Hair follicular keratinocyte (primary cell): ENCODE measurements around the gene PPIP5K2. TPM values are rescaled to one million over a fixed set of nuclear protein-coding genes. Genes with fewer than 3 reads are reported as not detected.

Experiments used
- total RNA-seq: library from RNA; depleted of rRNA; stranded (reverse); fragments of >200 nt; gene quantifications from 2 replicates; pipeline ENCODE4 v1.2.3, GENCODE V29; 2015

PPIP5K2 gene
- total RNA-seq, result 19.0 and 23.8 TPM in 2 replicates

GRCh38 chr5:103119765-103120606 is at the start of gene PPIP5K2, which contains the start of gene GIN1:
Gene PPIP5K2, plus strand, starts transcription at chr5:103120301. Its CDS starts 9,289 bp downstream, at chr5:103129590.
Gene GIN1, minus strand, starts transcription at chr5:103120138. Its CDS starts 11,431 bp downstream, at chr5:103108707.

GRCh38 chr5:103258368-103258956 is 138.4 kb downstream of the PPIP5K2 start, which contains the start of gene MACIR:
Gene MACIR, plus strand, starts transcription at chr5:103258763. Its CDS starts 17,157 bp downstream, at chr5:103275920.

Other genes starting within 250 kb of the PPIP5K2 start
- 2.0 and 13.6 TPM in 2 replicates for gene GIN1, start 163 bp upstream of the PPIP5K2 start, total RNA-seq
- gene MACIR, start 138.5 kb downstream of the PPIP5K2 start, total RNA-seq, result 9.6 and 11.3 TPM in 2 replicates